Peyer's patch (tissue), 4 donors: Measurements from ENCODE around the gene ACAP2.

Experiments used
- CTCF ChIP-seq, 6 experiments: fragments of 450-650 bp in 4 of 6; fragments of 200-600 bp in 2 of 6; sonication (generic) in 1 of 6; IDR thresholded peaks; one replicate each; pipeline ENCODE4 v1.5.1; 2017 to 2019; ENCODE audit warnings: antibody characterized with exemption in 6 of 6, mild to moderate bottlenecking in 3 of 6, moderate library complexity in 1 of 6
- POLR2A ChIP-seq, 2 donors: fragments of 450-650 bp; IDR thresholded peaks; one replicate each; pipeline ENCODE4 v1.5.1; 2017; ENCODE audit warnings: antibody characterized with exemption in 2 of 2, mild to moderate bottlenecking in 2 of 2, moderate library complexity in 2 of 2

GRCh38 chr3:195258449-195259153, 184.2 kb downstream of the ACAP2 start:
- TF ChIP-seq CTCF (IDR thresholded peaks at IDR 0.05) (no peak), POLR2A (IDR thresholded peaks at IDR 0.05) (no peak)
